AG04449 (cell line): ENCODE measurements around the gene FBXO36.

Experiments used
- CTCF ChIA-PET: fragments of 350-600 bp; formaldehyde crosslinking; extraction: SDS; loops from one replicate; lab custom pipeline; 2021; ENCODE audit warnings: antibody characterized with exemption; lab: Yijun Ruan, JAX
- POLR2A ChIA-PET: fragments of 400-600, 350-600 bp; formaldehyde crosslinking; extraction: SDS; loops from one replicate; lab custom pipeline; 2020; ENCODE audit warnings: antibody characterized with exemption, inconsistent platforms; lab: Yijun Ruan, JAX
- DNase-seq: peaks from one replicate; pipeline ENCODE4 v3.0.0-alpha.2; 2010; ENCODE audit warnings: low read depth, low spot score
- H3K4me3 ChIP-seq: 2 replicates; pipeline ENCODE4 v1.5.1; 2011; ENCODE audit warnings: low read depth, mild to moderate bottlenecking, control low read depth, low read length
- TF ChIP-seq, protein P1 (sequence below): IDR thresholded peaks from one replicate; pipeline ENCODE4 v1.5.1; 2011; ENCODE audit warnings: mild to moderate bottlenecking, moderate library complexity, low read length, control low read depth, inconsistent platforms; ENCODE audit not compliant: insufficient read depth; ENCODE audit errors: missing control alignments

The FBXO36 gene

DNA sequence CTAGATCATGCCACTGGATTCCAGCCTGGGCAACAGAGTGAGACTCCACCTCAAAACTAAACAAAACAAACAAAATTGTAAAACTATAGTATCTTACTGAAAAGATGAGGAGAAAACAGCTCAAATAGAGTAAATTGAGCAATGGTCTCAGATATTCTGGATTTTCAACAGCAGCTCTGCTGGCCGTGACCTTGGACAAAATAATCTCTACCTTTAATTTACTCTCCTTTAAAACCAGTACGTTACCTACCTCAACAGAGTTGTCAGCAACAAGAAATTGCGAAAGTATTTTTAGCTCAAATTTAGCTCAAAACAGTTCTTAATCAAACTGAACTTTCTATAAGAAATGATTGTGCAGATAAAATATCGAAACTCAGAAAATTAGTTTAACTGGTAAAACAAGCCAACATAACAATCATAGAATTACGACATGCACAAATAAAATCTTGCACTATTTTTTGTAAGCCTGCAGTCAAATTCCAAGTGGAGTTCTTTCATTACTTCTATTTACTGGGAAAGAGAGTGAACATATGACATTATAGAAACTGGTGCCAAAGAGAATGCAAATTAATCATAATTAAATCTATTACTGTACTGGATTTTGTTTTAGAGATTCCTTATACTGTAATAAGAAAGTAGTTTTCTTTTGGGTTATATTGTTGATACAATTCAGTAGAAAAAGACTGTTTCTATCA is 41.3 kb upstream of the FBXO36 start:
- H3K4me3 ChIP-seq = no peak overlapping the region
- POLR2A ChIA-PET = no interaction called here
- CTCF ChIA-PET = no interaction called here
- no peak for DNase-seq
- TF ChIP-seq, protein P1, sequence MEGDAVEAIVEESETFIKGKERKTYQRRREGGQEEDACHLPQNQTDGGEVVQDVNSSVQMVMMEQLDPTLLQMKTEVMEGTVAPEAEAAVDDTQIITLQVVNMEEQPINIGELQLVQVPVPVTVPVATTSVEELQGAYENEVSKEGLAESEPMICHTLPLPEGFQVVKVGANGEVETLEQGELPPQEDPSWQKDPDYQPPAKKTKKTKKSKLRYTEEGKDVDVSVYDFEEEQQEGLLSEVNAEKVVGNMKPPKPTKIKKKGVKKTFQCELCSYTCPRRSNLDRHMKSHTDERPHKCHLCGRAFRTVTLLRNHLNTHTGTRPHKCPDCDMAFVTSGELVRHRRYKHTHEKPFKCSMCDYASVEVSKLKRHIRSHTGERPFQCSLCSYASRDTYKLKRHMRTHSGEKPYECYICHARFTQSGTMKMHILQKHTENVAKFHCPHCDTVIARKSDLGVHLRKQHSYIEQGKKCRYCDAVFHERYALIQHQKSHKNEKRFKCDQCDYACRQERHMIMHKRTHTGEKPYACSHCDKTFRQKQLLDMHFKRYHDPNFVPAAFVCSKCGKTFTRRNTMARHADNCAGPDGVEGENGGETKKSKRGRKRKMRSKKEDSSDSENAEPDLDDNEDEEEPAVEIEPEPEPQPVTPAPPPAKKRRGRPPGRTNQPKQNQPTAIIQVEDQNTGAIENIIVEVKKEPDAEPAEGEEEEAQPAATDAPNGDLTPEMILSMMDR = no peak

DNA sequence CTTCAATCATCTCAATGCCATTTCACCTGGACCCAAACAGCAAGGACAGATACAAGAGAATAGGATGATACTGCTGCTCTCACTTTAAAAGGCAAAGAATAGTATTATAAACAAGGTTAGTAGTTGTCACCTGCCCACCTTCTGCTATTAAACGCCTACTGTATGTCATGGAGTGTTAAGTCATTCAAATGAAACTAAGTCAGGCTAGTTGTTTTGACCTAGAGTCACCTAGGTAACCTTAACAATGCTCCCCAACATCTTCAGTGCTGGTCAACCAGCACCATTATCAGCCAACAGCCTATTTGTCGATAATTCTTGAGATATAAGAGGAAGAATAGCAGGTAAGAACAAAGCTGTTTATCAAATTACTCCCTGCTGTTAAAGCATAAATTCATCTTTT is 39.7 kb upstream of the FBXO36 start:
- DNase-seq = no peak
- POLR2A ChIA-PET = no interaction called here
- TF ChIP-seq, protein P1 = no peak
- H3K4me3 ChIP-seq = no peak overlapping the region
- CTCF ChIA-PET = no interaction called here

DNA sequence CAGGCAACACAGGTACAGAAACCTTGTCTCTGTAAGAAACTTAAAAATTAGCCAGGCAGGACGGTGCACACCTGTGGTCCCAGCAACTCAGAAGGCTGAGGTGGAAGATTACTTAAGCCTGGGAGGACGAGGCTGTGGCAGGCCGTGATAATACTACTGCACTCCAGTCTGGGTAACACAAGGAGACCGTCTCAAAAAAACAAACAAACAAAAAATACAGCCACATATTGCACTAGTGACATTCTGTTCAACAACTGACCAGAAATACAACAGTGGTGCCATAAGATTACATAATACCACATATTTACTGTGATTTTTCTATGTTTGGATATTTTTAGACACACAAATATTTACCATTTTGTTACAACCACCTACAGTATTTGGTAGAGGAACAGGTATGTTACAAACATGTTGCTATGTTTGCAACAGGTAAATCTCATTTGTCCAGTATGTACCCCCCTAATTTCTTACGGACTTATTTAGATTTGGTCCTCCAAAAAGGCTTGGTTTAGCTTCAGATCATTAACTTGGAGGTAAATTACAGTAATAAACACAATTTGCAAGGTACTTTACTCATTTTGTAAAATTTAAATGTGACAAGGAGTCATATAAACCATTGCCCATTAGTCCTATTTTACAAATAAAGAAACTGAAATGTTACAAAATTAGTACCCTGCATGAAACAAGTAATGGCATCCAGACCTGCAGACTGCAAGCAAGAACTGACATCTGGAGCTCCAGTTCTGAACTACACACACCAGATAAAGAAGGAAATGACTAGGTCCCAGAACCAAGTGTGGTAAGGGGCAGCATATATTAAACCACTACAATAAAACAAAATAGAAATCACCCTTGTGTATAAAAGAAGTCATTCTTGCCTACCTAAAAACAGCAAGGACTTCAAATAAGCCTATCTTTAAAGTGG is 37.3 kb upstream of the FBXO36 start:
- no peak for DNase-seq
- ChIA-PET CTCF (interaction anchor here (1.0 to 3.7 kb wide), 2 partner anchors 84 to 105 kb away, joined by 3 to 14 read pairs; no protein-coding TSS in a partner anchor), POLR2A (no interaction called here)
- no peak overlapping the region for H3K4me3 ChIP-seq
- TF ChIP-seq, protein P1 = no peak

DNA sequence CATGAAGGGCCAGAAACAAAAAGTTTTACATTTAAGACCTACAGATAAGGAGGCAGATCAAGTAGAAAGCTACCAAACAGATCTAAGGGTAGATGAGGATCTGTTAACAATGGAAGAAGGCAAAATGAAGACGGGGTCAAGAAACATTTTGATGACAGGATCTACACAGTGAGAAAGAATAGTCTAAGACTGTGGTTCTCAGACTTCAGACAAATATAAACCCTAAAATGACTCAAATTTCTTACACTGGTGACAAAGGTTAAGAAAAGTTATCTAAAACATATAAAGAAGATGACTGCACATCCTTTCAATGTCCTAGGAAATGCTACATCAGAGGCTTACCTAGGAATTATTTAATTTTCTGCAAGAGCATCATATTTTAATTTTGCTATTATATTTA is 34.9 kb upstream of the FBXO36 start:
- no peak overlapping the region for H3K4me3 ChIP-seq
- TF ChIP-seq, protein P1 = no peak
- DNase-seq = no peak
- POLR2A ChIA-PET = no interaction called here
- CTCF ChIA-PET = interaction anchor here (3.7 kb wide), 1 partner anchor 86 kb away, joined by 14 read pairs; no protein-coding TSS in a partner anchor

DNA sequence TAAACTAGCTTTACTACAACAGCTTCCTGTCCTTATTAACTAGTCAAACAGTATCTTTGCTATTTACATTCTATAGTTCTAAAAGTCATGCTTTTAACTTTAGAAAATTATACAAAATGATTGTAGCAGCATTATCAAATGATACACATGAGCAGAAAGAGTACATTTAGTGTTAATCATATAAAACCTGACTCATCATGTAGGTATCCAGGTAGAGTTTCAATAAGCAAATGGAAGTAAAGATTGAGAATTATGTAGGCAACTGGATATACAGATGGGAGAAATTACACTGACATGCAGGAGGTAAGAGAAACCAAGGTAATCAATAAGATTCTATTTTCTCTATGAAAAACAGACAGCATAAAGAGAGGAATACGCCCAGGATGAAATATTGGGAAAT is 34.3 kb upstream of the FBXO36 start:
- TF ChIP-seq, protein P1 = no peak
- H3K4me3 ChIP-seq = no peak overlapping the region
- ChIA-PET POLR2A (no interaction called here), CTCF (interaction anchor here (3.7 kb wide), 1 partner anchor 87 kb away, joined by 14 read pairs; no protein-coding TSS in a partner anchor)
- DNase-seq = no peak

DNA sequence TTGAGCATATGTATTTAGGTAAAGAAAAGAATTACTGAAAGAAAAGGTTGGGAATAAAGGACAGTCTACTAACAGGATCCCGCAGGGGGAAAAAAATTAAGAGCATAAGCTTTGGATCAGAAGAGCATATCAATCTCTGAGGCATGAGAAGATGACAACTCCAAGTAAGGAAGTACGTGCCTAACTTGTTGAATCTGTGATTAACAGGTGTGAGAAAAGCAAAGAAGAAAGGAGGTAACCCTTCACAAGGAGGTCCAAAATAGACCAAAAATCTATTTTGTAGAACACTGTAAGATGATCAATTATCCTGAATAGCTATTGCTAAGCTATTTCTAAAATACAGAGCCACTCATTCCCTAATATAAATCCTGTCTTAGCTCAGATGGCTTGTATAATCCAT is 33.3 kb upstream of the FBXO36 start:
- no peak overlapping the region for H3K4me3 ChIP-seq
- CTCF ChIA-PET = no interaction called here
- DNase-seq = no peak
- TF ChIP-seq, protein P1 = no peak
- POLR2A ChIA-PET = no interaction called here
